ENCODE results near the gene PCBP3.

The PCBP3 gene

DNA sequence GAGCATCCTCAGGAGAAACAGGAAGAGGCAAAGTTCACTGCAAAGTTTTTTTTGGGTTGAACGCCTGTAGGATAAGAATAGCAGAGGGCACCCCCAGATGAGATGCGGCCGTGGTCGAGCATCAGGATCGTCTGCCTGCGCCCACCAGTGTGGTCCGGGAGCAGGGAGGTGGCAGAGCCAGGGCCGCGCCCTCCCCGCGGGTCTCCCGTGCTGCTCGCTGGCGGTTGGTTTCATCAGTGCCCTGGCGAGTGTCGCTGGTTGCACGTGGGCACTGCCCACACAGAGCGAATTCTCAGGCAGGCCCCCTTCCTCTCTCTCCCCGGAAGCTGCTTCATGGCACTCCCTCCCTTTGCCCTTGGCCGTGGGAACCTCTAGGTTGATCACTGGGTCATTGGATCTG, 120.0 kb downstream of the PCBP3 start:
- no peak for DNase-seq

GRCh38 chr21:45764792-45765191, 121.3 kb downstream of the PCBP3 start:
- DNase-seq = no peak

DNA sequence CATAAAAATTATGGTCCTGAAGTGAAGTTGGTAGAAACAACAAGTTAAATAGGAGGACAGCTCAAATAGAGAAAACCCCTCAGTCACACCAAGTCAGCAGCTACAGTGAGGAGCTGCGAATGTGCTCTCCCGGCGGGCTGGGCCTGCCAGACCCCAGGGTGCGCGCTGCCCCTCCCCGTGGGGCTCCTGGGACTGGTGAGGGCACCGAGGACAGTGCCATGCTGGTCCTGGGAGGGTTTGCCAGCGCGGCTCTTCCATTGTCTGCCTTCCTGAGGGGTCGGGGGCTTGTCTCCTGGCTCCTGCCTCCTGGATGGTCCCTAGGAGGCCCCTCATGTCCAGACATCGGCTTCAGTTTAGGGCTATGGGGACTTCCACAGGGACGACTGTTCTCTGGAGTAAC, 121.8 kb downstream of the PCBP3 start:
- DNase-seq = no peak

DNA sequence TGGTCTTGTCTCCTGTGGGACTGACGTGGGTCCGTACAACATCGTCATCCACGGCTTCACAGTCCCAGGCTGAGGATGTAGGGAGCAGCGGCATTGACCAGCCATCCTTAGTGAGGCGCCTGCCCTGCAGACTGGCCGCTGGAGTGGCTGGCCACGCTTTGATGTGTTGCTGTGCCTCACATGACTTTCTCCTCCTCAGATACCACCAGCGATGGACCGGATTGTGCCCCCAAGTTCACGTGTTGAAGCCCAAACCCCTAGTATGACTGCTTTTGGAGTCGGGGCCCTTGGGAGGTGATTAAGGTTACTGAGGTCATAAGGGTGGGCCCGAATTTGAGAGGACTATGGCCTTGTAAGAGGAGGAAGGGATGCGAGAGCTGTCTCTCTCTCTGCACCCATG, 122.5 kb downstream of the PCBP3 start:
- DNase-seq = no peak

GRCh38 chr21:45766501-45766900, 123.0 kb downstream of the PCBP3 start:
- no peak for DNase-seq

GRCh38 chr21:45767071-45768006, 123.8 kb downstream of the PCBP3 start:
- no peak for DNase-seq

- no peak for DNase-seq
Measured at GRCh38 chr21:45768011-45768739, 124.7 kb downstream of the PCBP3 start.

GRCh38 chr21:45768740-45769048, 125.2 kb downstream of the PCBP3 start:
- DNase-seq = no peak

- no peak for DNase-seq
Measured at GRCh38 chr21:45769294-45769693, 125.8 kb downstream of the PCBP3 start.

- DNase-seq = no peak
Measured at GRCh38 chr21:45769896-45770295, 126.4 kb downstream of the PCBP3 start.

DNA sequence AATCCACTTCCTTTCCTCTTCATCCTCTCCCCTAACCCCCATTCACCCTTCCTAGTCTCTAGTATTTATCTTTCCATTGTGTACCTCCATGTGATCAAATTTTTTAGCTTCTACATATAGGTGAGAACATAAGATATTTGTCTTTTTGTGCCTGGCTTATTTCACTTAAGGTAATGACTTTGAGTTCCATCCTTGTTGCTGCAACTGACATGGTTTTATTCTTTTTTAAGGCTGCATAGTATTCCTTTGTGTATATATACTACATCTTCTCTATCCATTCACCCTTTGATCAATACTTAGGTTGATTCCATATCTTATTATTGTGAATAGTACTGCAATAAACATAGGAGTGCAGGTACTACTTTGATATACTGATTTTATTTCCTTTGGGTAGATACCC, 128.7 kb downstream of the PCBP3 start:
- no peak for DNase-seq

DNA sequence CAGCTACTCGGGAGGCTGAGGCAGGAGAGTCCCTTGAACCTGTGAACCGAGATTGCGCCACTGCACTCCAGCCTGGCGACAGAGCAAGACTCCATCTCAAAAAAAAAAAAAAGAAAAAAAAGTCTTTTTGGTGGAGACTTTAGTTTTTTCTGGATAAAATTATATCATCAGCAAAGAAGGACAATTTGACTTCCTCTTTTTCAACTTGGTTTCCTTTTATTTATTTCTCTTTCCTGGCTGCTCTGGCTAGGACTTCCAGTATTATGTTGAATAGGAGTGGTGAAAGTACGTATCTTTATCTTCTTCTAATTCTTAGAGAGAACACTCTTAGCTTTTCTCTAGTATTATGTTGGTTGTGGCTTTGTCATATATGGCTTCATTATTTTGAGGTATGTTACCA, 130.8 kb downstream of the PCBP3 start:
- DNase-seq = no peak

DNA sequence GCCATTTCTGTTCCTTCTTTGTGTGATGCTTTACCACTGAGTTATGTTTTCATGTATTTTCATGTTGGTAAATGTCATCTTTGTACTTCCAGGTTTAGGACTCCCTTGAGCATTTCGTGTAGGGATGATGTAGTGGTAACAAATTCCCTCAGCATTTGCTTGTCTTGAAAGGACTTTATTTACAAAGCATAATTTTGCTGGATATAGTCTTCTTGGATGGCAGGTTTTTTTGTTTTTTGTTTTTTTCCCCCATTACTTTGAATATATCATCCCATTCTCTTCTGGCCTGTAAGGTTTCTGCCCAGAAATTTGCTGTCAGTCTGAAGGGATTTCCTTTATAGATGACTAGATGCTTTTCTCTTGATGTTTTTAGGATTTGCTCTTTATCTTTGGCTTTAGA, 133.4 kb downstream of the PCBP3 start:
- DNase-seq = no peak

DNA sequence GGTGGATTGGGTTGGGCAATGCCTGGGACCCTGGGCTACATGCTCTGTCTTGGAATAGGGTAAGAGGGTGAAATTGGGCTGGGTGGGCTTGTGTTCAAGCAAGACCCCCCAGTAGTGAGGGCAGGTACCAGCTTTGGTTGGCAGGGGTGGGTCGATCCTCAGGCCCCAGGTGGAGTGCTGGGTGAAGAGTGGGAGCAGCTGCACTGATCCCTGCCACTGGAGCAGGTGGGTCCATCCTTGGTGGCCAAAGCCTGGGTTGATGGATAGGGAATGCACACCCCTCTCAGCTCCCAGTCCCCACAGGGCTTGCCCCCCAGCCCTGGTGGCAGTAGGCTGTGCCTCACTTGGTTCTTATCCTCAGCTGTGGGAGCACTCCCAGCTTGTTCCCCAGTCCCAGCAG, 135.2 kb downstream of the PCBP3 start:
- no peak for DNase-seq

DNA sequence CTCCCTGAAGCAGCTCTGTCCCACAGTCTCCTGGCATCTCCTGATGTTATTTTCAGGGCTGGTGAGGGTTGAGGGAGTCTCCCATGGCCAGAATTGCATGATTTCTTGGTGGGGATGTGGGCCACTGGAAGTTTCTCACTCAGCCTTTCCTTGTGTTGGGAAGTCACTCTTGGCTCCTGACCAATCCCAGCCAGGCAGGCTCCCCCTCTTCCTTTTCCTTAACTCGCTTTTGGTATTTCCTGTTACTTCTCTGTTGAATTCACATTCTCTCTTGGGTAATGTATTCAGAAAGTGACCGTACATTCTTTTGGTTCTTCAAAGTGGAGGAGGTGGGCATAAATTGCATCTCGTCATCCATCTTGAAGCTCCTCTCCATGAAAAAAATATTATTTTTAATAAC, 135.7 kb downstream of the PCBP3 start:
- DNase-seq = no peak

DNA sequence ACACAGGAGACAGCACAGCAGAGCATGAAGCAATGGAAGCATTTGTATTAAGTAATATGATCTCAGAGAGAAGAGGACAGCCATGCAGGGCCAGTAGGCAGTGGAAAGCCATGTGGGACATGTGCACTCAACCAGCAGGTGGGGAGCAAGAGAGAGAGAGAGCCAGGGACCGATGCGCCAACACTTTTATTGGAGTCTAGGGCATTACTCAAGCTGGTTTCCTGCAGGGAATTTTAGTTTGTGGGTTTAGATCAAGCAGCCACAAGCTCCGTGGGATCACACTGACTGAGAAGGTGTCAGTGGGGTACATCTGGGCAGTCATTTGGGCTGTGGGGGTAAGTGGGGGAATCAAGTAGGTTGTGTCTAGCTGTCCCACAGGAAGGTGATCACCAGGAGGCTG, 137.1 kb downstream of the PCBP3 start:
- no peak for DNase-seq

DNA sequence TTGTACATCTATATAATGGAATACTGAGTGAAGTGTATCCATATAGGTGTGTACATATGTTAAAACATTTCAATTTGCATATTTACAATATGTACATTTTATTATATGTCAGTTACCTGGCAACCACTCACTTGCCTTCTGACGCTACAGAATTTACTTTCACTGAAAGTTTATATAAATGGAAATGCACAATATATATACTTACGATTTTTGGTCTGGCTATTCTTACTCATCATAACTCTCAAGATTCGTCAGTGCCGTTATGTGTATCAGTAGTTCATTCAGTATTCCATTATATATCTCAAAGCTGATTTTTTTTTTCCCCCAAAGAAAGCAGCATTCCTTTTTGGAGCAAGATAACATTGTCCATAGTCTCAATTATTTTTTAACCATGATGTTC, 138.2 kb downstream of the PCBP3 start:
- DNase-seq = no peak

DNA sequence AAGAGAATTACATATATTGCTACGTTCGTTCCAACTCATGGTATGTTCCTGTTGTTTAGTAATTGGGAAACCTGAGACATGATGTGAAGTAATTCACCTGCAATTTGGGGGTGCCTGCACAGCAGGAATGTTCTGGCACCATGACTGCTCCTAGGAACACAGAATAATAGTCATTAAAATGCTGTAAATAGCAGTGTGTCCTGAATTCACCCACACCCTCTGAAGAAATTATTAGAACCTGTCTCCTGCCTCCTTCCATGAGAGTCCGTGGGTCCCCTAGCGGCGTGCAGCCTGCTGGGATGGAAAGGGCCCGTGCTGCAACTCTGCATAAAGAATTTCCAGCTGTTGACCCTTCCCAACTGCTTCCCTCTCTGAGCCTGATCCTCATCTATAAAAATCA, 143.1 kb downstream of the PCBP3 start:
- no peak for DNase-seq

DNA sequence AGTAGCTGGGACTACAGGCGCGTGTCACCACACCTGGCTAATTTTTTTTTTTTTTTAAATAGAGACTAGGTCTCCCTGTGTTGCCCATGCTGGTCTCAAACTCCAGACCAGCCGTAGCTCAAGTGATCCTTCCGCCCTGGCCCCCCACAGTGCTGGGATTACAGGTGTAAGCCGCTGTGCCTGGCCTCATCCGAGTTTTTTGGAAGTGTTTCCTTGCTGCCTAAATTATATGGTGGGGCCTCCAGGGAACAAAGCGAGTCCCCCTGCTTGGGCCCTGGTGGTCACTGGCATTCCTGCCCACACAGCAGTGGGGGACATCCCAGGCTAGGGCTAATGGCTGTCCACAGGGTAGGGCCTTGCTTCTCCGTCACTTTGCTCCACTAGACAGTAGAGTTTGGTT, 143.8 kb downstream of the PCBP3 start:
- no peak for DNase-seq

- DNase-seq = no peak
Measured at GRCh38 chr21:45788198-45788597, 144.7 kb downstream of the PCBP3 start.

DNA sequence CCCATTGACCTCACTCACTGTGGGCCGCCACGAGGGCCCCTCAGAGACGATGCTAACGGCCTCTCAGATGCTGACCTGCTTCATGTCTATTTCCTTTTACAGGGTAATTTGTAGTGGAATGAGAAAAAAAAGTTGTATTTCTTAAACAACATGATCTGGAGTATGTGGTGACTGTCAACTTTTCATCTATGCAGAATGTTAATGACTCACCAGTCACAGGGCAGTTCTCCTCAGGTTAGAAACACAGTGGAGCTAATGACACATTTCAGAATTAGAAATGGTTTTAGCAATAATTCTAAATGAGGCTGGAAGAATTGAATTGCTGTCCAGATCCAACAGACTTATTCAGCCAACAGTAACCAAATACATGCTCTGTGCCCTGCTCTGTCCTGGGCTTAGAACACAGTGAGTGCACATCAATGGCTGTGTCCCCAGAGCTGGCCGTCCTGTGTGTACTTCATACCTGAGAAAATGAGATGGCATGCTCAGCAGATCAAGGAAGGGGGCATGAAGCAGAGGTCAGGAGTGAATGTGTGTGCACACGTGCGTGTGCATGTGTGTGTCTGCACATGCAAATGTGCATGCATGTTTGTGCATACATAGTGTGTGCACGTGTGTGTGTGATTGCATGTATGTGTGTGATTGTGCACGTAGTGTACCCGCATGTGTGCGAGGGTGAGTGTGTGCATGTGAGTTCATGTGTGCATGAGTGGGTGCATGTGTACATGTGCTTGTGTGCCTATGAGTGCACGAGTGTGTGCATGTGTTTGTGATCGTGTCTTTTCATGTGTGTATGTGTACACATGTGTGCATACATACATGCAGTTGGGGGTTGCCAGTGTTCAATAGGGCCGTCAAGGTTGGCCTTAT, 145.3 kb downstream of the PCBP3 start:
- DNase-seq = no peak

GRCh38 chr21:45790427-45790826, 146.9 kb downstream of the PCBP3 start:
- DNase-seq = no peak
